OCI-LY1 (cell line): ENCODE data around the gene ZNF665.

ENCODE experiments used
- H2AFZ ChIP-seq: fragments of 200-600 bp; sonication (generic), shearing (Covaris generic); 2 replicates; pipeline ENCODE4 v1.6.0; 2014; ENCODE audit warnings: antibody characterized with exemption, mild to moderate bottlenecking, low read length
- H3F3A ChIP-seq: fragments of 200-600 bp; sonication (generic), shearing (Covaris generic); 2 replicates; pipeline ENCODE4 v1.6.0; 2014; ENCODE audit warnings: mild to moderate bottlenecking, antibody characterized with exemption, low read length, moderate library complexity; ENCODE audit not compliant: insufficient read depth
- H3K27ac ChIP-seq: fragments of 200-600 bp; sonication (generic); 2 replicates; pipeline ENCODE4 v1.5.1; 2014; ENCODE audit warnings: low read length, mixed run types, mild to moderate bottlenecking, low read depth; ENCODE audit not compliant: poor library complexity, severe bottlenecking
- H3K27me3 ChIP-seq: fragments of 200-600 bp; sonication (generic); 2 replicates; pipeline ENCODE4 v1.6.0; 2014; ENCODE audit warnings: antibody characterized with exemption, mild to moderate bottlenecking, low read length, moderate library complexity; ENCODE audit not compliant: insufficient read depth
- H3K36me3 ChIP-seq: fragments of 200-600 bp; sonication (generic); 2 replicates; pipeline ENCODE4 v1.6.1; 2014; ENCODE audit warnings: mild to moderate bottlenecking, antibody characterized with exemption, low read length, moderate library complexity, mixed read lengths; ENCODE audit not compliant: insufficient read depth
- H3K4me1 ChIP-seq: fragments of 200-600 bp; sonication (generic); 2 replicates; pipeline ENCODE4 v1.5.1; 2014; ENCODE audit warnings: mild to moderate bottlenecking, low read length, moderate library complexity; ENCODE audit not compliant: insufficient read depth, severe bottlenecking
- H3K4me2 ChIP-seq: fragments of 200-600 bp; sonication (generic), shearing (Covaris generic); 2 replicates; pipeline ENCODE4 v1.6.1; 2014; ENCODE audit warnings: low read length
- H3K4me3 ChIP-seq: fragments of 200-600 bp; sonication (generic); 2 replicates; pipeline ENCODE4 v1.5.1; 2014; ENCODE audit warnings: low read length, low read depth, mild to moderate bottlenecking, mixed read lengths; ENCODE audit not compliant: poor library complexity, severe bottlenecking
- H3K79me2 ChIP-seq: fragments of 200-600 bp; shearing (Covaris generic); 2 replicates; pipeline ENCODE4 v1.6.1; 2016; ENCODE audit warnings: mixed run types, low read length, mixed read lengths; ENCODE audit not compliant: insufficient read depth
- H3K9ac ChIP-seq: fragments of 200-600 bp; sonication (generic), shearing (Covaris generic); 2 replicates; pipeline ENCODE4 v1.6.1; 2014; ENCODE audit warnings: mild to moderate bottlenecking, low read length, mixed read lengths
- H3K9me2 ChIP-seq: fragments of 200-600 bp; sonication (generic), shearing (Covaris generic); 2 replicates; pipeline ENCODE4 v1.6.1; 2014; ENCODE audit warnings: low read depth, mild to moderate bottlenecking, low read length, mixed read lengths
- H3K9me3 ChIP-seq: fragments of 200-600 bp; shearing (Covaris generic); 2 replicates; pipeline ENCODE4 v1.6.1; 2014; ENCODE audit warnings: low read length, mixed read lengths
- H4K20me1 ChIP-seq: fragments of 200-600 bp; sonication (generic), shearing (Covaris generic); 2 replicates; pipeline ENCODE4 v1.6.0; 2016; ENCODE audit warnings: mild to moderate bottlenecking, low read length; ENCODE audit not compliant: insufficient read depth
- CTCF ChIP-seq: fragments of 200-600 bp; sonication (generic), shearing (Covaris generic); IDR thresholded peaks from 2 replicates; pipeline ENCODE4 v1.5.1; 2017; ENCODE audit warnings: mild to moderate bottlenecking, antibody characterized with exemption, low read length, moderate library complexity, mixed read lengths
- EZH2 ChIP-seq: fragments of 200-600 bp; sonication (generic), shearing (Covaris generic); IDR thresholded peaks from 2 replicates; pipeline ENCODE4 v1.8.0; 2017; ENCODE audit warnings: borderline replicate concordance, mixed run types, mild to moderate bottlenecking, antibody characterized with exemption, low read length, moderate library complexity, mixed read lengths

Gene ZNF665

GRCh38 chr19:53172889-53173288, 20.3 kb downstream of the ZNF665 start:
- no peaks in the 10 kb centered on the region for H3K4me1 ChIP-seq
- no peak overlapping the region for H3K4me2 ChIP-seq
- no peak overlapping the region for H3K27ac ChIP-seq
- H3K36me3 ChIP-seq, result no peaks in the 10 kb centered on the region
- H3K9me2 ChIP-seq, result no peaks in the 10 kb centered on the region
- H3K27me3 ChIP-seq, result no peaks in the 10 kb centered on the region
- H3K79me2 ChIP-seq, result no peaks in the 10 kb centered on the region
- H3F3A ChIP-seq, result no peaks in the 10 kb centered on the region
- TF ChIP-seq CTCF, result no peak
- TF ChIP-seq EZH2, result no peak
- no peak overlapping the region for H3K9ac ChIP-seq
- no peak overlapping the region for H3K4me3 ChIP-seq
- no peaks in the 10 kb centered on the region for H4K20me1 ChIP-seq
- H3K9me3 ChIP-seq, result no peaks in the 10 kb centered on the region
- H2AFZ ChIP-seq, result no peak overlapping the region

- Histone ChIP-seq H3K79me2 (no peaks in the 10 kb centered on the region), H3K9me3 (peaks cover 27% of the 10 kb centered on the region), H3K9ac (no peak overlapping the region), H3K36me3 (no peaks in the 10 kb centered on the region), H2AFZ (no peak overlapping the region), H3K4me3 (no peak overlapping the region), H3F3A (no peaks in the 10 kb centered on the region), H3K27ac (no peak overlapping the region), H4K20me1 (no peaks in the 10 kb centered on the region), H3K4me2 (no peak overlapping the region), H3K4me1 (no peaks in the 10 kb centered on the region), H3K27me3 (no peaks in the 10 kb centered on the region), H3K9me2 (no peaks in the 10 kb centered on the region)
- no peak for TF ChIP-seq CTCF
- no peak for TF ChIP-seq EZH2
Observed at GRCh38 chr19:53165691-53166091, 27.5 kb downstream of the ZNF665 start.

- H3K4me1 ChIP-seq, result no peaks in the 10 kb centered on the region
- no peak overlapping the region for H3K9ac ChIP-seq
- TF ChIP-seq EZH2 (no peak), CTCF (no peak)
- no peaks in the 10 kb centered on the region for H3F3A ChIP-seq
- H3K4me2 ChIP-seq, result no peak overlapping the region
- H3K36me3 ChIP-seq, result no peaks in the 10 kb centered on the region
- no peaks in the 10 kb centered on the region for H4K20me1 ChIP-seq
- H3K27ac ChIP-seq, result no peak overlapping the region
- H3K27me3 ChIP-seq, result no peaks in the 10 kb centered on the region
- no peaks in the 10 kb centered on the region for H3K9me2 ChIP-seq
- no peaks in the 10 kb centered on the region for H3K79me2 ChIP-seq
- H3K4me3 ChIP-seq, result no peak overlapping the region
- H2AFZ ChIP-seq, result no peak overlapping the region
- H3K9me3 ChIP-seq, result peaks cover 24% of the 10 kb centered on the region
Observed at GRCh38 chr19:53161123-53161522, 32.0 kb downstream of the ZNF665 start.
